GM08714 (cell line): ENCODE results near the gene GXYLT1.
"Not testable (repeated sequence)": the region's sequence is repeated elsewhere in the genome, so short reads cannot be mapped to it uniquely, and the experiment has no call there.

Experiments
- H3K4me3 ChIP-seq: fragments of 200-500 bp; sonication (Bioruptor generic); 2 replicates; pipeline ENCODE4 v1.5.1; 2014; ENCODE audit warnings: mild to moderate bottlenecking, low read length, inconsistent platforms
- ZNF274 ChIP-seq: IDR thresholded peaks from 2 replicates; pipeline ENCODE4 v1.6.1; 2012; ENCODE audit warnings: mild to moderate bottlenecking, low read depth, low read length

GXYLT1 gene, protein sequence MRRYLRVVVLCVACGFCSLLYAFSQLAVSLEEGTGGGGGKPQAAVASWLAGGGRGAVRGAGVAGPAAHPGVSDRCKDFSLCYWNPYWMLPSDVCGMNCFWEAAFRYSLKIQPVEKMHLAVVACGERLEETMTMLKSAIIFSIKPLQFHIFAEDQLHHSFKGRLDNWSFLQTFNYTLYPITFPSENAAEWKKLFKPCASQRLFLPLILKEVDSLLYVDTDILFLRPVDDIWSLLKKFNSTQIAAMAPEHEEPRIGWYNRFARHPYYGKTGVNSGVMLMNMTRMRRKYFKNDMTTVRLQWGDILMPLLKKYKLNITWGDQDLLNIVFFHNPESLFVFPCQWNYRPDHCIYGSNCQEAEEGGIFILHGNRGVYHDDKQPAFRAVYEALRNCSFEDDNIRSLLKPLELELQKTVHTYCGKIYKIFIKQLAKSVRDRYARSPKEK

DNA sequence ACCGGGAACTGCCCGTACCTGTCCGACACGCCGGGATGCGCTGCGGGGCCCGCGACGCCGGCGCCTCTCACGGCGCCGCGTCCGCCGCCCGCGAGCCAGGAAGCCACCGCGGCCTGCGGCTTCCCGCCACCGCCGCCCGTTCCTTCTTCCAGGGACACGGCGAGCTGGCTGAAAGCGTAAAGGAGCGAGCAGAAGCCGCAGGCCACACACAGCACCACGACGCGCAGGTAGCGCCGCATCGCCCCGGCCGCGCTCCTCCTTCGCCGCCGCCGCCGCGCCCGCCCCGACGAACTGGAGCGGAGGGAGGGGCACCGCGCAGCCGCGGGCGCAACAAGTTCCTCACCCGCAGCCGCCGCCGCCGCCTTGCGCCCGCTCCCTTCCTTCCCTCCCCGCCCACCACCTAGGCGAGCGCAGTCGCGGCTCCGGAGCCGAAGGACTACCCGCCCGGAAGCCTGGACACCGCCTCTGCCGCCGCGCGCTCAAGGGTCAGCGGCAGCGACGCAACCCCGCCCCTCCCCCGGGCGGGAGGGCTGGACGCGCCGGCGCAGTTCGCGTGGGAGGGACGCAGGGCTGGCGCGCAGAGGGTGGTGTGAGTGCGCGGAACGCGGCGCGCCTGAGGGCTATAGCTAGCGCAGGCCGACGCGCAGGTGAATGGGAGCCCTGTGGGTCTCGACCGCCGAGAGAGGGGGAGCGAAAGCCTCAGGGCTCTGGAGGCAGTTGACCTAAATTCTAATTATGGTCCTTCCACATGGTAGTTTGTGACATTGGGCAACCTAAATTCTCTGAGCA, at the start of gene GXYLT1:
Gene GXYLT1 (minus strand): TSS at position 467 of the 789 bp plus-strand sequence. CDS start 228 bp downstream, at position 239.
- no peak for TF ChIP-seq ZNF274
- H3K4me3 ChIP-seq = peak within 1 kb of the TSS; percentile 100

DNA sequence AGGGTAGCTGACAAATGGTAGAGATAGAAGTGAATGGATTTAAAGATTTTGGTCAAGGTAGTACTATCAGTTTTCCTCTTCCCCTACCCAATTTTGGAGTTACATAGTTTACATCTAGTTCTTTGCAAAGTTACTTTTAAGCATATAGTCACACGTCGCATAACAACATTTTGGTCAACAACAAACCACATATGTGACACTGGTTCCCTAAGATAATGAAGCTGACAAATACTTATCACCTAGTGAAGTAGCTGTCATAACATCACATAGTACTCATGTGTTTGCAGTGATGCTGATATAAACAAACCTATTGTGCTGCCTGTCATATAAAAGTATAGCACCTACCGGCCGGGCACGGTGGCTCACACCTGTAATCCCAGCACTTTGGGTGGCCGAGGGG, 48.0 kb upstream of the GXYLT1 start:
- H3K4me3 ChIP-seq = no peak overlapping the region
- no peak for TF ChIP-seq ZNF274

DNA sequence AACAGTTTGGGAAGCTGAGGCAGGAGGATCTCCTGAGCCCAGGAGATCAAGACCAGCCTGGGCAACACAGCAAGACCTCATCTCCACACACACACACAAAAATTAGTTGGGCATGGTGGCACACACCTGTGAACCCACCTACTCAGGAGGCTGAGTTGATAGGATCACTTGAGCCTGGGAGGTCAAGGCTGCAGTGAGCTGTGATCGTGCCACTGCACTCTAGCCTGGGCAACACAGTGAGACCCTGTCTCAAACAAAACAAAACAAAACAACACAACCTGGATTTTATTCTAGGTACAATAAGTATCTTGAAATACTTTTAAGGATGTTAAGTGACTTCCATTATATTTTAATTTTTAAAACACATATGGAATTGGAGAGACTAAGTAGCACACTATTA, 47.6 kb upstream of the GXYLT1 start:
- no peak overlapping the region for H3K4me3 ChIP-seq
- no peak for TF ChIP-seq ZNF274

GRCh38 chr12:42190376-42190775, 45.7 kb upstream of the GXYLT1 start:
- H3K4me3 ChIP-seq = no peak overlapping the region
- no peak for TF ChIP-seq ZNF274

DNA sequence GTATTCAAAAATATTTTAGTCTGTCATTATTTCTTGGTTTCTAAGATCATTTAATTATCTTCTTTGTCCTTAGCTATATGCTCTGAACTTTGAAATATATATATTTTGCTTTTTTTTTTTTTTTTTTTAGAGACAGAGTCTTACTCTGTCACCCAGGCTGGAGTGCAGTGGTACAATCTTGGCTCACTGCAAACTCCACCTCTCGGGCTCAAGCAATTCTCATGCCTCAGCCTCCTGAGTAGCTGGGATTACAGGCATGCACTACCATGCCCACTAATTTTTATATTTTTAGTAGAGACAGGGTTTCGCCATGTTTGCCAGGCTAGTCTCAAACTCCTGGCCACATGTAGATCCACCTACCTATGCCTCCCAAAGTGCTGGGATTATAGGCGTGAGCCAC, 43.6 kb upstream of the GXYLT1 start:
- H3K4me3 ChIP-seq = not testable (repeated sequence)

DNA sequence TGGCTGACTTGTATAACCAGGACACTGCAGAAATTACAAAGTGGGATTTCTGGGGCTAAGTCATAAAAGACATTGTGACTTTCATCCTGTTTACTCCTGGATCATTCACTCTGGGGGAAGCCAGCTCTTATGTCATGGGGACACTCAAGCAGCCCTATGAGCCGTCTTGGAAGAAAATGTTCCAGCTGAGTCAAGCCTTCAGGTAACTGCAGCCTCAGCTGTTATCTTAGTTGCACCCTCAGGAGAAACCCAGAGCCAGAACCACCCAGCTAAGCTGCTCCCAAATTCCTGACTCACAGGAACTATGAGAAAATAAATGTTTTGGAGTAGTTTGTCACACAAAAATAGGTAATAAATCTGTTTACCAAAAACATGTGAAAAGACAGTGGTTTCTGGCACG, 43.1 kb upstream of the GXYLT1 start:
- H3K4me3 ChIP-seq = no peak overlapping the region
- TF ChIP-seq ZNF274 = no peak

GRCh38 chr12:42186793-42187192, 42.1 kb upstream of the GXYLT1 start:
- no peak overlapping the region for H3K4me3 ChIP-seq
- TF ChIP-seq ZNF274 = no peak

DNA sequence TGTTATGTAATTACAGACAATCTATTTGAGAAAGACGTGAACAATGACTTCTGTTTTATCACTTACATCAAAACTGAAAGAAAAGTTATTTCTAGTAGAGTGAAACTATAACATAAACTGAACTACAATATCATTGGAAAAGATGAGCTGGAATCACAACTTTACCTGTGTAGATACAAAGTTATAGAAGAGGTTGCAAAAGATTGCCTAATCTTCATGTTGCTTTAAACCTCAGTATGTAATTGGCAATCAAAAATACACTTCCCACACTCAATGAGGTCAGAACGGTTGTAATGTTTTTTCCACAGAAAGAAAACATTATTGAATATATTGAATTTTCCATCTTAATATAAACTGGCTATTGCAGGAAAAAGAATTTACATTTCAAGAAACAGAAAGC, 37.7 kb upstream of the GXYLT1 start:
- TF ChIP-seq ZNF274 = no peak
- no peak overlapping the region for H3K4me3 ChIP-seq

GRCh38 chr12:42180990-42181596, 36.4 kb upstream of the GXYLT1 start:
- no peak overlapping the region for H3K4me3 ChIP-seq
- TF ChIP-seq ZNF274 = no peak

- no peak for TF ChIP-seq ZNF274
- H3K4me3 ChIP-seq = no peak overlapping the region
These were observed 33.4 kb upstream of the GXYLT1 start for GRCh38 chr12:42178101-42178500.

GRCh38 chr12:42174978-42175377, 30.3 kb upstream of the GXYLT1 start:
- no peak for TF ChIP-seq ZNF274
- no peak overlapping the region for H3K4me3 ChIP-seq

DNA sequence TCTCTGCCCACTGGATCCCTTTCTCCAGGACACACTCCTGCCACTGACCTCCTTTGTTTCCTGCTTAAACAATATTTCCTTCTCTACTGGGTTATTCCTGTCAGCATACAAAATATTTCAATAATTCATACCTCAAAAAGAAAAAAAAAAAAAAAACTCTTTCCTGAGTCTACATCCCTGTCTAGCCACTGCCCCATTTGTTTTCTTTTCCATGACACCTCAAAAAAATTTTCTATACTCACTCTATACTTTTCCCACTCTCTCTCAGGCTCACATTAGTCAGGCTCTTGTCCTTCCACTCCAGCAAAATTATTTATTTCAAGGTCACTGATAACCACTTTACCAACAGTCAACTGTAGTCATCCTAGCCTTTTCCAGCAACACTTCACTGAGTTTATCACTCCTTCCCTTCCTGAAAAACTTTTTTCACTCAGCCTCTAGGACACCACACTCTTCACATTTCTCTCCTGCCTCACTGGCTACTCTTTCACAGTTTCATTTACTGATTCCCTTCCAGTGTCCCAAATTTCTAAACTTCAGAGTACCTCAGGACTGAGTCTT, 29.4 kb upstream of the GXYLT1 start:
- TF ChIP-seq ZNF274 = no peak
- H3K4me3 ChIP-seq = no peak overlapping the region

DNA sequence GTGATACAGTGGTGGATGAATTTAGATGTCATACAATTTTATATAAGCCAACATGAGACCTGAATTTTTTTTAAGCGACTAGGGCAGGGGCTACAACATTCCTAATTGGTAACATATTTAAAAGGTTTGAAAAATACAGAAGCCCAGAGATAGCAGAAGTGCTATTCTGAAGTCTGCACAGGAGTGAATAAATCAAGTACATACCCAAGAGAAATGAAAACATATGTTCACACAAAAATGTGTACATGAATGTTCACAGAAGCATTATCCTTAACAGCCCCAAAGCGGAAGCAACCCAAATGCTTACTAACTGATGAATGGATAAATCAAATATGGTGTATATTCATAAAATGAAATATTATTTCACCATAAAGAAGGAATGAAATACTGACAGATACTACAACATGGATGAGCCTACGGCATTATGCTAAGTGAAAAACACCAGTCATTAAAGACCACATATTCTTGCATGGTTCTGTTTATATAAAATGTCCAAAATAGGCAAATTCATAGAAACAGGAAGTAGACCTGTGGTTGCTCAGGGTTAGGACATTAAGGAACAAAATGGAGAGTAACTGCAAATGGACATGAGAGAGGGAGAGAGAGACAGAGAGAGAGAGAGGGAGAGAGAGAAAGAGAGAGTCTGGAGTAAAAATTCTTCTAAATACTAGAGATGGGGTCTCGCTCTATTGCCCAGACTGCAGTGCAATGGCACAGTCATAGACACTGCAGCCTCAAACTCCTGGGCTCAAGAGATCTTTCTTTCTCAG, 28.0 kb upstream of the GXYLT1 start:
- H3K4me3 ChIP-seq = no peak overlapping the region
- no peak for TF ChIP-seq ZNF274

DNA sequence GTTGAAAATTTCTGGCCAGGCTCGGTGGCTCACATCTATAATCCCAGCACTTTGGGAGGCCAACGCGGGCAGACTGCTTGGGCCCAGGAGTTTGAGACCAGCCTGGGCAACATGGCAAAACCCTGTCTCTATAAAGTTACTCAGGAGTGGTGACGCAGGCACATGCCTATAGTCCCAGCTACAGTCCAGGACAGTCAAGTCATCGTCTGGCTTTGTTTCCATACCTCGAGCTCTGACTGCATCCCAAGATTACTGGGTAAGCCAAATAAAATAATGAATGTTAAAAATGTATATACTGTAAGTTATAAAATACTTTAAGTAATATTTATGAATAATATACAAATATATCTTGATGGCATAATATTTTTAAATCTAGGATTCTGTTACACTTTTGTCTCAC, 23.0 kb upstream of the GXYLT1 start:
- H3K4me3 ChIP-seq = no peak overlapping the region
- TF ChIP-seq ZNF274 = no peak
